Stimulated activated CD4-positive, alpha-beta T cell treated with anti-CD3 and anti-CD28 coated beads, Interleukin-1b, Interleukin-23, amount 100 ng/mL, for 4 hours (primary cell): ENCODE measurements around the gene THSD4.
A peak's percentile ranks its signal among the peaks of the same experiment; 100 is the strongest.

ENCODE experiments used
- DNase-seq, 2 donors: peaks; one replicate each; pipeline ENCODE4 v3.0.0-alpha.2; 2020; ENCODE audit warnings: low read depth in 2 of 2

The THSD4 gene

GRCh38 chr15:71781965-71782265 lies 666.6 kb downstream of the THSD4 start:
- no peak for DNase-seq

DNA sequence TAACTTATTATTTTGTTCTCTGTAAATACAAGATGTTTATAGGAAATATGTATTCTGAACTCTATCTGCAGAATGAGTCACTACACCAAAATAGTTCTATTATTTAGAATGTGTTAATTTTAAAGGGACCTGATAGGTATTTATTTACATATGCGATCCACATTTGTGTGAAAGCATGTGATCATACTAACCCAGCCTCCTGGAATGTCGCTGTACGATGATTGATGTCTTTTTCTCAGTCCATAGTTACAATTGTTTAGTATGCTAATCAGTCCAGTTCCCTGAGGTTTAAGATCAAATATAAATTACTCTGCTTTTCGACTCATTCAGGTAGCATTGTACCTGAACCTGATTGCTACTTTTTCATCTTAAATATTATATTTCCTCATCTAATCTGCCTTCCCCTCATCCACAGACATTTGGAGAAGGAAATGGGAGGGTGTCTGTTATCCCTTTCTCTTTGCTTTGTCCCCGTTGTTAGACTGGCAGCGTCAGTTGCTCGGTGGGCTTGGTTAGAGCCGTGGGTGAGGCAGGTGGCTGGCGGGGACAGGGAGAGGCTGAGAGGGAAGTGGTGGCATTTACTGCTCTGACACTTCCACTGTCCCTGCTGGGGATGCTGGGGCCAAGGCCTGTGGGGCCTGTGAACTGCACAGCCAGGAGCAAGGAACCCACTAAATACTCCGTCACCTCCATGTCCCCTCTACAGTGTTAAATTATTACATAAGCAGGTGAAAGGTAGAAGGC lies 667.3 kb downstream of the THSD4 start:
- no peak for DNase-seq

GRCh38 chr15:71784719-71785118 lies 669.4 kb downstream of the THSD4 start:
- DNase-seq = peak in 1 of 2 donors; percentile 5

- no peak for DNase-seq
Observed at GRCh38 chr15:71785996-71786395, 670.7 kb downstream of the THSD4 start.

DNA sequence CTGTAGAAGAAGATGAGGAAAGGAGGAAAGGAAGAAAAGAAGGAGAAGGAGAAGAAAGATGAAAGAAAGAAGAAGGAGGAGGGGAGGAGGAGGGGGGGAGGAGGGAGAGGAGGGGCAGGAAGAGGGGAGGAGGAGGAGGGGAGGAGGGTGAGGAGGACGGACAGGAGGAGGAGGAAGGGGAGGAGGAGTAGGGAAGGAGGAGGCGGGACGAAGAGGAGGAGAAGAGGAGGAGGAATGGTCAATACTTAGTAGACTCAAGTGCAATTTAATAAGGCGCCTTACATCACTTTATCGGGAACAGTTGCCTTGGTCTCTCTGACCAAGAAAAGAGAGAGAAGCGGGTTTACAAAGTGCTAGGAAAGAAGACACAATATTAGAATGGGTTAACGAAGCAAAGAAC lies 671.4 kb downstream of the THSD4 start:
- no peak for DNase-seq

DNA sequence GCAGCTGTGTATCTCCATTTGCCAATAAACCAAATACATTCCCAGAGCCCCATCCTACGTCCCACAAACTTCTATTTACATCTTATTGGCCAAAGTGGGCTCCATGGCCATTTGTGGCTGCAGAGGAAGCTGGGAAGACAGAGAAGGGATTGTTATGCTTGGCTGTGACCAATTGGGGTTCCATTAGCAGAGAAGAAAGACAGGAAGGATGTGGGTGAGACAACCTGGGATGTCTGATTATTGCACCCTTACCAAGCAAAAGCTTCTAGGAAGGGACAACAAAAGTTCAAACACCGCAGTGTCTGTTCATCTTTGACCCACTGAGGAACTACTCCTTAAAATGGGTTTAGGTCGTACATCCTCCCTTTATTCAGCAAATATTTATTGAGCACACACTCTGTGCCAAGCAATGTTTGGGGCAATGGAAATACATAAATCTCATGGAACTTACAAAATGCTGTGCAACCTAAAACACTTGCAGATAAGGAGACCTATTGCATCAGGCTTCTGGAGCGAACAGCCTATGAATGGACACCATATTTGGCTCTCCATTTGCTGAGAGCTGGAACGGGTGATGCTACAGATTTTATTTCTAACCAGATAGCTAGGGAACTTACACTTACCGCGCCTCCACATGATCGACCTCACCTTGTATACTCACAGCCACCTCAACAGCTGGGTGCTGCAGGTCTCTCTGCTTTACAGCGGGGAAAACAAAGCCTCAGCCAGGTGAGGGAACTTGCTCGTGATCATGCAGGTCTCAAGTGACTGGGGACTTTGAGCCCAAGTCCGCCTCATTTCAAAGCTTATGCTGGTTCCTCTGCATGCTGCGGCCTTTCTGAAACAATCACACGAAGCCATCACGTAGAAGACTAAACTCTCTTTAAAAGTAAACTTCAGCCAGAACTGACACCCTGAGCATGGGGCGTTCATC lies 673.6 kb downstream of the THSD4 start:
- no peak for DNase-seq

DNA sequence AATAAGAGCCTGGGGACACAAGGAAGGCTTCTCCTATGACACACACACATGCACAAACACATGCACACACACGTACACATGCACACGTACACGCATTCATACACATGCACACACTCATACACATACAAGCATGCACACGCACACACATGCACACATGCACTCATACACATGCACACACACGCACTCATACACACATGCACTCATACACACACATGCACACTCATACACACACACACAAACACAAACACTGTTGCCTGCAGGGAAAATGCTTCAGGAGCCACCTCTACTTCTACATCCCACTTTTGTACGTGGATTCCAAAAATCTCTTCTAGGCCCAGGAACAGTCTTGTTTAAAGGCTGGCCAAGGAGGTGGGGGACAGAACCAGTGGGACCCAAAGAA lies 674.3 kb downstream of the THSD4 start:
- no peak for DNase-seq

GRCh38 chr15:71790081-71790480 lies 674.8 kb downstream of the THSD4 start:
- DNase-seq = no peak

DNA sequence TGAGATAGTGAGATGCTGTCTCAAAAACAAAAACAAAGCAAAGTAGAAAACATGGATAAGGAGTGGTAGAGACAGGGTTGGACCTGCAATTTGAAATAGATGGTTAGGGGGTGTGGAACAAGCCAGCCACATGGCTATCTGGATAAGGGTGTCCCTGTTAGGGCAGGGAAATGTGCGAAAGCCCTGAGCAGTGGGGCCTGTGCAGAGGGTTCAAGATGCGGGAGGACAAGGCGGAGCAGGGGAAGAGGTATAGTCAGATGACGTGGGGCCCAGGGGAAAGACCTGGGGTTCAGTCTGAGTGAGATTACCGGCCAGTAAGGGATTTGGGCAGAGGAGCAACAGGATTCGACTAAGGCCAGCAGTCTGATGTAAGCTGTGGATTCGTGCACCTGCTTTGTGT lies 676.7 kb downstream of the THSD4 start:
- no peak for DNase-seq

- DNase-seq = no peak
Observed at GRCh38 chr15:71792521-71792920, 677.2 kb downstream of the THSD4 start.

GRCh38 chr15:71798641-71799040 lies 683.4 kb downstream of the THSD4 start:
- DNase-seq = no peak

- no peak for DNase-seq
Observed at GRCh38 chr15:71800190-71800589, 684.9 kb downstream of the THSD4 start.

- no peak for DNase-seq
Observed at GRCh38 chr15:71800835-71801745, 685.8 kb downstream of the THSD4 start.

- DNase-seq = no peak
Observed at GRCh38 chr15:71801935-71802655, 686.8 kb downstream of the THSD4 start.

DNA sequence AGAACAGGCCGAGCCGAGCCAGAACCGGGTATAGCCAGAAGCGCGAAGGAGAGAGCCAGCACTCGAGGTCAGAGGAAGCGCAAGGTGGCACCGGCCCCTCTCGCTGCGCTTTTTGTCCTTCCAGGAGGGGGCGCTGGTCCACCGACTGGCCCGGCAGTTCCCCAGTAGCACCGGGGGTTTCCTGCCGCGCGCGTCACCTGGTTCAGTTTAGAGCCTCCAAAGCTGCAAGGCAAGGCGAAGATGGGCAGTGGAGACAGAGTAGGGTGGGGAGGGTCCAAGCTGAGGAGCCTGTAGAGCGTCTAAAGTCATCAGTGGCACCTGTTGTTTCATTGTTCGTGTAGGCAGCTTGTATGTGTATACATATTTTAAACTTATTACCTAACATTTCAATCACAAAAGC lies 687.5 kb downstream of the THSD4 start:
- peak in 1 of 2 donors; percentile 3 for DNase-seq

DNA sequence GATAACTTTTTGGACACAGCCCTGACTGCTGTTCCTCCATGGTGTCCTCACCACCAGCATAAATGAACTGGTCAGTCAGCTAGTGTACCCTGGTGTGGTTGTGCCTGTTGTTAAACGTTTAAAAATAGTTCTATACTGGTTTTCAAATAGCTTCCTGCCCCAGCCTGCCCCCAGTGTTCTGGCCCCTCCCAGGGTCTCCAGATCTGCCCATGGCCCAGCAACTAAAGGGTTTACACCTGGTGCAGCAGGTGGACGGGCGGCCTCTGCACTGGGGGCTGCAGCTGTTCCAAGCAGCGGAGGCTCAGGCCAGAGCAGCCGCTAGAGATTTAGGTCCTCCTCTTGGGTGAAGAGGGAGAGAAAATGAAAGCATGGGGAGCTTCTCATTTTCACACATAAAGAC lies 689.0 kb downstream of the THSD4 start:
- DNase-seq = no peak

DNA sequence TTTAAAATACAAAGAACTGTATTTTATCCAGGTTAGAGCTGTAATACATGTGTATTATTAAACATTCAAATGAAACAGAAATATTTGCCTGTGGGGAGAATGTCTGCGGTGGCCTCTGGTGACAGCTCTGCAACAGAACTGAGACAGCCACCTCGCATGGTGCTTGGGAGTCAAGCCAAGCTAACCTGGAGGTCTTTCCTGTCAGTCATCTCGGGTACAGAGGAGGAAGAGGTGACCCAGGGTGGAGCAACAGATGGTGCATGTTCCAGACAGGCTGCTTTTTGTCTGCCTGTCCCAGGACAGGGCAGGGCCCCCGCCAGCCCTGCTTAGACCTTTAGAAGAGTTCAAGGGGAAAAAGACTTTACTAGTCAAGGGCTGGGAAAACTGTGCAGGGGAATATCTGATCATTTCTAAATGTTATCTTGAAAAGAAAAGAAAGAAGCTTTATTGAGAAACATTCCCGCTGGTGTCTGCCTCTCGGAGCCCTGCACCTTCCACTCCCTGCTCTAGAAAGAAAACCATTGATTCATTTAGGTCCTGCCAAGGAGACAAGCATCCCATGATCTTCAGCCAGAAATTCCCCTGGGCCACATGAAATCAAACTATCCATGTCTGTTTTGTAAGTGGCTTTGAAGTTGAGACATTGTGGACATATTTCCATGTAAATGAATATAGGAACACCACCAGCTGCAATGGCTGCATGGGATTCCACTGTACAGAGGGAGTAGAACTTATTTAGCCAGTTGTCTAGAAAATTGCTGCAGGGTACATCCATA lies 689.6 kb downstream of the THSD4 start:
- DNase-seq = no peak

- DNase-seq = no peak
Observed at GRCh38 chr15:71806452-71806931, 691.2 kb downstream of the THSD4 start.

DNA sequence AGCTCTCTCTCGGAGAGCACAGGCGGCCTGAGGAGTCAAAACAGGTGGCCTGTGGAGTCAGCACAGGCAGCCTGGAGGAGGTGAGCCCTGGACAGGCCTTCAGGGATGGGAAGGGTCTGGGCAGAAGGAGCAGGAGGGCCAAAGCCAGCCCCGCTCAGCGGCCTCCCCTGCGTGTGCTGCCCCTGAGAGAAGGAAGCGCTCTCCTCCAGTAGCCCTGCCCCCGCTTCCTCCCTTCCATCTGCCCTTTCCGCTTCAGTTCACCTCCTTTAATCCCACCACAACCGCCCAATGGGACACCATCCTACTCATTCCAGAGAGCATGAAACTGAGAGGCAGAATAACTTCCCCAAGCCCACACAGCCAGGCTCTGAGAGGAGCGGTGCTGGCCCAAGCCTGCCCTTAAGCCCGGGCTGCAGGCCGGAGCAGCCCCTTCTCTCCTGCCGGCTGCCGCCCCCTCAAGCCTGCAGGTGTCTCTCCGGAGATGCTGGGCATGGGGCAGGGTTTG lies 691.9 kb downstream of the THSD4 start:
- no peak for DNase-seq

DNA sequence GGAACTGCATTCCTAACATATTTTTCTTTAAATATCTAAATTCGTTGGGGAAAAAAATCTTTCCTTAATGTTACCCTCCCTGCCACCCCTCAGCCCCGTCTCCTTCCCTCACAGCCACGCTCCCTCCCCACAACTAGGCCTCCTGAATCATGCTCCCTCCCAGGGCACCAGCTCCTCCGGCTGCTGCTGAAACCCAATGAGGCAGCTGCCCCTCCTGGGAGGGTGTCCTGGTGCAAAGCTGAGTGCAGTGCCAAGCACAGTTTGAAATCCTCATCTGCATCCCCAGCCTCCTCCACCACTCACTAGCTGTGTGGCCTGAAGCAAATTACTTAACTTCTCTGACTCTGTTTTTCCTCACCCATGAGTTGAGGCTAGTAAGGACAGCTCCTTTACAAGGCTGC lies 692.4 kb downstream of the THSD4 start:
- DNase-seq = no peak
